RWPE2 (cell line): ENCODE results near the gene PPIA.
"Not testable (repeated sequence)": the region's sequence is repeated elsewhere in the genome, so short reads cannot be mapped to it uniquely, and the experiment has no call there.

Source experiments
- ATAC-seq: fragments of 200-7000 bp; cut with Tn5 transposase; 3 replicates; pipeline ENCODE4 v1.9.1; 2021; ENCODE audit warnings: low read depth
- DNase-seq: peaks from one replicate; pipeline ENCODE4 v3.0.0-alpha.2; 2020; ENCODE audit warnings: low spot score
- H3K27ac ChIP-seq: fragments of 450-650 bp; 2 replicates; pipeline ENCODE4 v1.5.1; 2017; ENCODE audit warnings: mild to moderate bottlenecking; ENCODE audit not compliant: poor library complexity, severe bottlenecking
- H3K27me3 ChIP-seq: fragments of 250-450 bp; sonication (Bioruptor Pico); 2 replicates; pipeline ENCODE4 v1.5.1; 2021; ENCODE audit warnings: mild to moderate bottlenecking, moderate library complexity; ENCODE audit not compliant: insufficient read depth, poor library complexity, severe bottlenecking
- H3K36me3 ChIP-seq: fragments of 250-450 bp; sonication (Bioruptor Pico); 2 replicates; pipeline ENCODE4 v1.5.1; 2020; ENCODE audit warnings: low read depth, mild to moderate bottlenecking, moderate library complexity
- H3K4me1 ChIP-seq: fragments of 250-450 bp; sonication (Bioruptor Pico); 2 replicates; pipeline ENCODE4 v1.5.1; 2021; ENCODE audit warnings: mild to moderate bottlenecking, moderate library complexity; ENCODE audit not compliant: insufficient read depth, poor library complexity, severe bottlenecking
- H3K4me3 ChIP-seq: fragments of 250-450 bp; sonication (Bioruptor Pico); 2 replicates; pipeline ENCODE4 v1.5.1; 2021; ENCODE audit warnings: mild to moderate bottlenecking, moderate library complexity; ENCODE audit not compliant: severe bottlenecking
- H3K9me3 ChIP-seq: fragments of 250-450 bp; sonication (Bioruptor Pico); 2 replicates; pipeline ENCODE4 v1.5.1; 2021; ENCODE audit warnings: mild to moderate bottlenecking, moderate library complexity; ENCODE audit not compliant: severe bottlenecking
- CTCF ChIP-seq: fragments of 450-650 bp; IDR thresholded peaks from one replicate; pipeline ENCODE4 v1.5.1; 2017; ENCODE audit warnings: mild to moderate bottlenecking, moderate library complexity; ENCODE audit not compliant: poor library complexity, severe bottlenecking

Gene PPIA

GRCh38 chr7:44798649-44799305 lies 2.3 kb downstream of the PPIA start:
- no peak for DNase-seq
- peaks cover 14% of the 10 kb centered on the region for H3K4me1 ChIP-seq
- peak overlapping the region; percentile 97 for H3K27ac ChIP-seq
- H3K27me3 ChIP-seq = no peaks in the 10 kb centered on the region
- no peaks in the 10 kb centered on the region for H3K9me3 ChIP-seq
- peaks cover 67% of the 10 kb centered on the region for H3K36me3 ChIP-seq
- no peak for ATAC-seq
- TF ChIP-seq CTCF = no peak
- H3K4me3 ChIP-seq = peak overlapping the region; percentile 92

- Histone ChIP-seq H3K4me3 (no peak overlapping the region), H3K36me3 (peaks cover 67% of the 10 kb centered on the region), H3K4me1 (peaks cover 14% of the 10 kb centered on the region), H3K27me3 (no peaks in the 10 kb centered on the region), H3K9me3 (no peaks in the 10 kb centered on the region), H3K27ac (peak overlapping the region; percentile 97)
- DNase-seq (no peak), ATAC-seq (no peak)
- TF ChIP-seq CTCF = no peak
Measured at GRCh38 chr7:44799939-44800338, 3.5 kb downstream of the PPIA start.

GRCh38 chr7:44801890-44802289 lies 5.4 kb downstream of the PPIA start:
- no peaks in the 10 kb centered on the region for H3K9me3 ChIP-seq
- TF ChIP-seq CTCF = no peak
- no peaks in the 10 kb centered on the region for H3K27me3 ChIP-seq
- peaks cover 67% of the 10 kb centered on the region for H3K36me3 ChIP-seq
- H3K4me3 ChIP-seq = no peak overlapping the region
- ATAC-seq (no peak), DNase-seq (no peak)
- H3K4me1 ChIP-seq = peaks cover 14% of the 10 kb centered on the region
- peak overlapping the region; percentile 97 for H3K27ac ChIP-seq

- H3K4me1 ChIP-seq = peaks cover 14% of the 10 kb centered on the region
- TF ChIP-seq CTCF = no peak
- no peaks in the 10 kb centered on the region for H3K27me3 ChIP-seq
- H3K27ac ChIP-seq = peak overlapping the region; percentile 97
- peaks cover 61% of the 10 kb centered on the region for H3K36me3 ChIP-seq
- H3K4me3 ChIP-seq = no peak overlapping the region
- ATAC-seq = no peak
- H3K9me3 ChIP-seq = no peaks in the 10 kb centered on the region
- DNase-seq = no peak
Measured at GRCh38 chr7:44802418-44803025, 6.0 kb downstream of the PPIA start.

GRCh38 chr7:44803828-44804519 lies 7.5 kb downstream of the PPIA start:
- not testable (repeated sequence) for H3K4me3 ChIP-seq, DNase-seq, H3K27me3 ChIP-seq, H3K9me3 ChIP-seq, H3K4me1 ChIP-seq
- H3K27ac ChIP-seq = peak overlapping the region; percentile 34
- H3K36me3 ChIP-seq = peaks cover 46% of the 10 kb centered on the region
- peak; percentile 13 for ATAC-seq
